NT2/D1 (cell line): ENCODE data around the gene LPXN.

ENCODE experiments used
- DNase-seq: peaks from one replicate; pipeline ENCODE4 v3.0.0-alpha.2; 2011; ENCODE audit warnings: low read depth, low spot score
- H3K27me3 ChIP-seq: 2 replicates; pipeline ENCODE4 v1.6.0; 2011; ENCODE audit warnings: mild to moderate bottlenecking; ENCODE audit not compliant: insufficient read length, insufficient read depth
- H3K36me3 ChIP-seq: 2 replicates; pipeline ENCODE4 v1.6.1; 2011; ENCODE audit warnings: mild to moderate bottlenecking, low read length, mixed read lengths; ENCODE audit not compliant: insufficient read depth, insufficient read length
- H3K4me1 ChIP-seq: 2 replicates; pipeline ENCODE4 v1.5.1; 2011; ENCODE audit not compliant: insufficient read depth, insufficient read length
- H3K4me3 ChIP-seq: 2 replicates; pipeline ENCODE4 v1.5.1; 2011; ENCODE audit warnings: low read depth; ENCODE audit not compliant: insufficient read length
- H3K9ac ChIP-seq: 2 replicates; pipeline ENCODE4 v1.6.0; 2011; ENCODE audit warnings: low read depth; ENCODE audit not compliant: insufficient read length
- H3K9me3 ChIP-seq: 2 replicates; pipeline ENCODE4 v1.5.1; 2011; ENCODE audit warnings: mild to moderate bottlenecking, low read length; ENCODE audit not compliant: insufficient read depth
- SUZ12 ChIP-seq: IDR thresholded peaks from 2 replicates; pipeline ENCODE4 v1.6.1; 2011; ENCODE audit not compliant: insufficient read length, insufficient read depth; ENCODE audit errors: extremely low read depth
- YY1 ChIP-seq: IDR thresholded peaks from 2 replicates; pipeline ENCODE4 v1.6.1; 2011; ENCODE audit not compliant: insufficient read length, insufficient read depth
- ZNF274 ChIP-seq: IDR thresholded peaks from 2 replicates; pipeline ENCODE4 v1.6.1; 2011; ENCODE audit warnings: mild to moderate bottlenecking, low read depth, low read length

The LPXN gene

GRCh38 chr11:58575377-58576020, at the start of gene LPXN:
Gene LPXN, minus strand, starts transcription at chr11:58575856. Its CDS starts 84 bp downstream, at chr11:58575772.
- no peaks in the 10 kb centered on the region for H3K9me3 ChIP-seq
- peaks cover 5% of the 10 kb centered on the region for H3K36me3 ChIP-seq
- no peak for DNase-seq
- no peak for TF ChIP-seq SUZ12
- no peak for TF ChIP-seq YY1
- no peak for TF ChIP-seq ZNF274
- H3K9ac ChIP-seq = peak within 1 kb of the TSS; percentile 88
- H3K4me1 ChIP-seq = no peaks in the 10 kb centered on the region
- no peak within 1 kb of the TSS for H3K4me3 ChIP-seq
- no peaks in the 10 kb centered on the region for H3K27me3 ChIP-seq

DNA sequence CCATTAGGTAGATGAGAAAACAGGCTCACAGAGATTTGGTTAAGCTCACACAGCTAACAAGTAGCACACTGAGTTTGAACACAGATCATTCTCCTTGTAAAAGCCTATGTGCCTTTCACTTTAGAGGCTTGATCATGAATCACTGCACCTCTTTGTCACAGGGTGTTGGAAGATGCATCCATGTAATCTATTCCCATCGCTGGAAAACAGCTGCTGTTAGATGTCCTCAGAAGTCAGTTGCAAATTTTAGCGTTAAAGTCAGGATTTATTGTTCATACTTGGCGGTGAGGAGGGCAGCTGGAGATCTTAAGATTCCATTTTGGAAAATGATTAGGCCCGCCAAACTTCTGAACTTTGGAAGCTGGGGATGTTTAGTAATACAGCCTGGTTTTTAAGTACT, 49.4 kb upstream of the LPXN start:
- no peak for TF ChIP-seq YY1
- no peak for TF ChIP-seq ZNF274
- TF ChIP-seq SUZ12 = no peak
- DNase-seq = no peak
- Histone ChIP-seq H3K9me3 (no peaks in the 10 kb centered on the region), H3K27me3 (no peaks in the 10 kb centered on the region), H3K4me1 (no peaks in the 10 kb centered on the region), H3K36me3 (peaks cover 48% of the 10 kb centered on the region), H3K9ac (no peak overlapping the region), H3K4me3 (no peak overlapping the region)

GRCh38 chr11:58622344-58622743, 46.7 kb upstream of the LPXN start, which contains the start of gene CNTF:
Gene CNTF, plus strand, starts transcription at chr11:58622665. Its CDS starts 88 bp downstream, at chr11:58622753.
- DNase-seq = no peak
- H3K4me3 ChIP-seq = no peak within 1 kb of the TSS
- H3K36me3 ChIP-seq = peaks cover 75% of the 10 kb centered on the region
- no peaks in the 10 kb centered on the region for H3K9me3 ChIP-seq
- no peak for TF ChIP-seq ZNF274
- TF ChIP-seq YY1 = no peak
- no peak for TF ChIP-seq SUZ12
- no peaks in the 10 kb centered on the region for H3K4me1 ChIP-seq
- H3K27me3 ChIP-seq = no peaks in the 10 kb centered on the region
- no peak within 1 kb of the TSS for H3K9ac ChIP-seq

DNA sequence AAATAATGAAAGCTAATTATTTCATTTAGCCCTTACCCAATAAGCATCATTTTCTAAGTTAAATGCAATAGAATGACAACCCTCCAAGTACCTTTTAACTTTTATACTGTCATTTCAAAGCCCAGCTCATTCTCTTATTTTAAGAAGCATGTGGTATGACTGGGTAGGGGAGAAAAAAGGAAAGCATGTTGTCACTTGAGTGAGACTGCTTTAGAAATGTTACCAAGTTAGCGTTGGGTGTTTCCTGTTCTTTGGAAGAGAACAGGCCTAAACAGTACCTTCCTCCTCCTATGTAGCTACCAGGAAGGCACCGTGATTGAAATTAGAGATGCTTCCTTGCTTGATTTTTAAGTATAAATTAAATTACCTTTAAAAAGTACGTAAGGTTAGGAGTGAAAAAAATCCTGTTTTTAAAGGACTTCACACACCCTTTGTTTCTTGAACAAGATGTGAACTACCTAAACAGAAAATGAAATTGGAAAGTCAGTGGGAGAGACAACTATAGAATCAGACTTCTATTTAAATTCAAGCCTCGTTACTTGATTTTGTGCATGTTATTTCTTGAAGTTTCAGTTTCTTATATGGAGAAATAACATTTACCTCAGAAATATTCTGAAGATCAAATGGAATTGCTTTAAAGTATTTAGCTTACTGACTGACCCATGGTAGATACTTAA, 46.1 kb upstream of the LPXN start:
- Histone ChIP-seq H3K36me3 (peaks cover 78% of the 10 kb centered on the region), H3K27me3 (no peaks in the 10 kb centered on the region), H3K4me3 (no peak overlapping the region), H3K9ac (no peak overlapping the region), H3K4me1 (no peaks in the 10 kb centered on the region), H3K9me3 (no peaks in the 10 kb centered on the region)
- DNase-seq = no peak
- TF ChIP-seq ZNF274 (no peak), SUZ12 (no peak), YY1 (no peak)

GRCh38 chr11:58617976-58618557, 42.4 kb upstream of the LPXN start:
- no peaks in the 10 kb centered on the region for H3K4me1 ChIP-seq
- TF ChIP-seq SUZ12 (no peak), YY1 (no peak), ZNF274 (no peak)
- H3K9ac ChIP-seq = no peak overlapping the region
- peaks cover 91% of the 10 kb centered on the region for H3K36me3 ChIP-seq
- no peaks in the 10 kb centered on the region for H3K27me3 ChIP-seq
- H3K4me3 ChIP-seq = no peak overlapping the region
- no peak for DNase-seq
- H3K9me3 ChIP-seq = no peaks in the 10 kb centered on the region

- no peak for DNase-seq
- Histone ChIP-seq H3K9me3 (no peaks in the 10 kb centered on the region), H3K4me3 (no peak overlapping the region), H3K36me3 (peaks cover 93% of the 10 kb centered on the region), H3K4me1 (no peaks in the 10 kb centered on the region), H3K9ac (no peak overlapping the region), H3K27me3 (no peaks in the 10 kb centered on the region)
- TF ChIP-seq YY1 (no peak), SUZ12 (no peak), ZNF274 (no peak)
Observed at GRCh38 chr11:58616594-58616993, 40.9 kb upstream of the LPXN start.

DNA sequence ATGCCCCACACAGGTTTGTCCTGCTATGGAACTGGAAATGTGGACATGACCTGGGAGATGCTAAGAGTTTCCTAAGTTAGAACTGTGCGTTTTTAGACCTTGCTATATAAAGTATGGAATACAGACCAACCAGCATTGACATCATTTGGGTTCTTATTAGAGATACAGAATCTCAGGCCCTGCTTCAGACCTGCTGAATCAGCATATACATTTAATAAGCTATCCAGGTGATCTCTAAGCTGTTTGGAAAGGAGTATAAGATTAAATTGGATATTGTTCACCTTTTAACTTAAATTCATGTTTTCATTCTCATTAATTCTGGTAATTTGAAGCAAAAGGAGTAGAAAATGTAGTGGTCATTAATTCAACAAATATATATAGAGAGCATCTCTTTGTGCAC, 39.9 kb upstream of the LPXN start:
- H3K27me3 ChIP-seq = no peaks in the 10 kb centered on the region
- H3K36me3 ChIP-seq = peaks cover 98% of the 10 kb centered on the region
- H3K9ac ChIP-seq = no peak overlapping the region
- no peaks in the 10 kb centered on the region for H3K4me1 ChIP-seq
- TF ChIP-seq YY1 (no peak), ZNF274 (no peak), SUZ12 (no peak)
- DNase-seq = no peak
- H3K9me3 ChIP-seq = no peaks in the 10 kb centered on the region
- H3K4me3 ChIP-seq = no peak overlapping the region
